Astrocyte of the spinal cord (primary cell): Measurements from ENCODE around the gene SYT5.

Experiments used
- DNase-seq: peaks from one replicate; pipeline ENCODE4 v3.0.0; 2011; ENCODE audit warnings: low read depth, low spot score
- H3K4me3 ChIP-seq: 2 replicates; pipeline ENCODE4 v1.5.1; 2011; ENCODE audit warnings: low read depth, mild to moderate bottlenecking, low read length, moderate library complexity
- in situ Hi-C: cut with HindIII; loops from 2 replicates; pipeline ENCODE4 v1.10.0; 2017; ENCODE audit warnings: low sequenced_read_pairs
- TF ChIP-seq, protein P1 (sequence below): IDR thresholded peaks from 2 replicates; pipeline ENCODE4 v1.5.1; 2012; ENCODE audit warnings: low read depth, mild to moderate bottlenecking, low read length, inconsistent platforms

Gene SYT5

DNA sequence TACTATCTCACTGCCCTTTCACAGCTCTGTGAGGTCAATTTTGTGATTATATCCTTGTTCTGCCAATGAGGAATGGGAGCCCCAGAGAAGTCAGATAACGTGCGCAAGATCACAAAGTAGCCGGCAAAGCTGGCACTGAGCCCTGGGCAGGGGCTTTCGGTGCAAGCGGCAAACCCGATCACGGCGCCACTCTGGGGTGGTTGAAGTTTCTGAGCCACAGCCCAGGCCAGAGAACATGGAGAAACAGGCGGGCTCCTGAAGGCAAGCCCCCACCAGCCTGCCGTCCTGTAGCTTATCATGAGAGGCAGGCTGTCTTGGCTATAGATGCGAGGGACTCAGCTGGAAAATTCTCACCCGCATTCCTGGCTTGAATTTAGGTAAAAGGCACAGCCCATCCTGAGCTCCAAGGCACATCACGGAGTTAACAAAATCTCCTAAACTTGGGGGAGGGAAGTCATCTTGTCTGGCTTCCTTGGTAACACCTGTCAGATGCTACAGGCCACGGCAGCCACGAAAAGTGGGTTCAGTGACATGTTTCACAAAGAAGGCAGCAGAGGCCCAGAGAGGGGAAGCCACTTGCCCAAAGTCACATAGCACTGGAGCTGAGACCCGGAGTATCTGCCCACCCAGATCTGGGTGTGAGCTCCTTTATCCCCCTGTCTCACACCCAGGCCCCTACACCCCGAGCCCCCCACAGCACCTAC lies 43.5 kb downstream of the SYT5 start:
- no peak overlapping the region for H3K4me3 ChIP-seq
- DNase-seq = no peak
- in situ Hi-C loops = no loop called here
- TF ChIP-seq, protein P1, sequence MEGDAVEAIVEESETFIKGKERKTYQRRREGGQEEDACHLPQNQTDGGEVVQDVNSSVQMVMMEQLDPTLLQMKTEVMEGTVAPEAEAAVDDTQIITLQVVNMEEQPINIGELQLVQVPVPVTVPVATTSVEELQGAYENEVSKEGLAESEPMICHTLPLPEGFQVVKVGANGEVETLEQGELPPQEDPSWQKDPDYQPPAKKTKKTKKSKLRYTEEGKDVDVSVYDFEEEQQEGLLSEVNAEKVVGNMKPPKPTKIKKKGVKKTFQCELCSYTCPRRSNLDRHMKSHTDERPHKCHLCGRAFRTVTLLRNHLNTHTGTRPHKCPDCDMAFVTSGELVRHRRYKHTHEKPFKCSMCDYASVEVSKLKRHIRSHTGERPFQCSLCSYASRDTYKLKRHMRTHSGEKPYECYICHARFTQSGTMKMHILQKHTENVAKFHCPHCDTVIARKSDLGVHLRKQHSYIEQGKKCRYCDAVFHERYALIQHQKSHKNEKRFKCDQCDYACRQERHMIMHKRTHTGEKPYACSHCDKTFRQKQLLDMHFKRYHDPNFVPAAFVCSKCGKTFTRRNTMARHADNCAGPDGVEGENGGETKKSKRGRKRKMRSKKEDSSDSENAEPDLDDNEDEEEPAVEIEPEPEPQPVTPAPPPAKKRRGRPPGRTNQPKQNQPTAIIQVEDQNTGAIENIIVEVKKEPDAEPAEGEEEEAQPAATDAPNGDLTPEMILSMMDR = no peak

- in situ Hi-C loops = no loop called here
- TF ChIP-seq, protein P1 = no peak
- no peak overlapping the region for H3K4me3 ChIP-seq
- no peak for DNase-seq
Measured at GRCh38 chr19:55134736-55135135, 45.4 kb downstream of the SYT5 start.

GRCh38 chr19:55133639-55134444 lies 46.2 kb downstream of the SYT5 start:
- no peak for DNase-seq
- in situ Hi-C loops = no loop called here
- TF ChIP-seq, protein P1 = no peak

DNA sequence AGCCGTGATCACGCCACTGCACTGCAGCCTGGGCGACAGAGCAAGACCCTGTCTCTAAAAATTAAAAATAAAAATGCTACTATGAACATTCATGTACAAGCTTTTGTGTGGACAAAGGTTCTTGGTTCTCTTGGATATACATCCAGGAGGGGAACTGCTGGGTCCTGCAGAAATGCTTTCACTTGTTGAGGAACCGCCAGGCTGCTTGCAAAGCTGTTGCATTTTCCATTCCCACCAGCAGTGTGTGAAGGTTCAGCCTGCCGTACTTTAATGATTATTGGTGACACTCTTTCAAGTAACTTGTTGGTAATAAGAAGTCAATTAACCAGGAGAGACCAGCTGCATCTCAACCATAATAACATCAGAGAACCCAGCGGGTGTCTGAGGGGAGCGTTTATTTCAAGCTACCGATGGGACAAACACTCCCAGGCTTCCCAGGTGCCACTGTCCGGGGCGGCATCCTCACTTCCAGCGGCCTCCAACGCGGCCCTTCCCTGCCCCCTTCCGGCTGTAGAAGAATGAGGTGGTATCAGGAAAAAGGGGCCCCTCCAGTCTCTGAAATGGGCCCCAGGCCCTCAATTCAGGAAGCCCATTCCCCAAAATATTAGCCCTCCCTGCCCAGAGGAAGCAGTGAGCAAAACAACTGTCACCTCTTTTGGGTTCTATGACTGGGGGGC lies 47.5 kb downstream of the SYT5 start:
- no peak for DNase-seq
- in situ Hi-C loops = no loop called here
- no peak overlapping the region for H3K4me3 ChIP-seq
- TF ChIP-seq, protein P1 = no peak

More at GRCh38 chr19:55133639-55134444, 46.2 kb downstream of the SYT5 start:
- H3K4me3 ChIP-seq = no peak overlapping the region

- TF ChIP-seq, protein P1 = no peak
- in situ Hi-C loops = no loop called here
Measured at GRCh38 chr19:55131421-55131820, 48.7 kb downstream of the SYT5 start.

More at GRCh38 chr19:55131421-55131820, 48.7 kb downstream of the SYT5 start:
- H3K4me3 ChIP-seq = no peak overlapping the region
- DNase-seq = no peak
